Gastroesophageal sphincter (tissue), 3 donors: Measurements from ENCODE around the gene FAM117A.

Source experiments
- EP300 ChIP-seq: sonication (generic); formaldehyde crosslinking; IDR thresholded peaks from one replicate; pipeline ENCODE4 v1.6.1; 2017; ENCODE audit warnings: antibody characterized with exemption, mild to moderate bottlenecking
- POLR2A ChIP-seq, 2 donors: fragments of 450-650 bp; IDR thresholded peaks; one replicate each; pipeline ENCODE4 v1.6.1; 2017; ENCODE audit warnings: antibody characterized with exemption in 2 of 2, mild to moderate bottlenecking in 2 of 2, moderate library complexity in 1 of 2
- POLR2AphosphoS5 ChIP-seq: sonication (generic); formaldehyde crosslinking; IDR thresholded peaks from one replicate; pipeline ENCODE4 v1.6.1; 2017; ENCODE audit warnings: antibody characterized with exemption
- TF ChIP-seq, protein P1 (sequence below), 4 experiments: fragments of 200-600 bp in 2 of 4; fragments of 450-650 bp in 2 of 4; sonication (generic) in 1 of 4; IDR thresholded peaks; one replicate each; pipeline ENCODE4 v1.5.1; 2017 to 2019; ENCODE audit warnings: antibody characterized with exemption in 4 of 4, mild to moderate bottlenecking in 2 of 4, moderate library complexity in 2 of 4

DNA sequence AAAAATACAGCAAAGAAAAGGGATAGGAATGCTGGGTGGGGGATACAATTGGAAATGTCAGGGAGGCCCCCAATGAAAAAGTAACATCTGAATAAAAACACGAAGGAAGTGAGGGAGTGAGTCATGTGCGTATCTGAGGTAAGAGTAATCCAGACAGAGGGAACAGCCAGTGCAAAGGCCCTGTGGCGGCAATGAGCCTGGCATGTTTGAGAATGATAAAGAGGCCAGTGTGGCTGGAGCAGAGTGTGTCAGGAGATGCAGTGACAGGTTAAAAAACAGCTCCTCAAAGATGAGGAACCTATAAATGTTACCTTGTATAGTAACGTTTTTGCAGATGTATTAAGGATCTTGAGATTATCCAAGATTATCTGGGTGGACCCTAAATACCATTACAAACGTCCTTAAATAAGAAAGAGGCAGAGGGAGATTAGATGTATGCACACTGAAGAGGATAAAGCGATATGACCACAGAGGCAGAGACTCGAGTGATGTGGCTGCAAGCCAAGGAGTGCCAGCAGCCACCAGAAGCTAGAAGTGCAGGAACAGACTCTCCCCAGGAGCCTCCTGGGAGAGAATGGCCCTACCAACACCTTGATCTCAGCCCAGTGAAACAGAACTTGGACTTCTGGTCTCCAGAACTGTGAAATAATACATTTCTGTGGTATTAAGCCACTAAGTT, 38.3 kb downstream of the FAM117A start:
- TF ChIP-seq, protein P1, sequence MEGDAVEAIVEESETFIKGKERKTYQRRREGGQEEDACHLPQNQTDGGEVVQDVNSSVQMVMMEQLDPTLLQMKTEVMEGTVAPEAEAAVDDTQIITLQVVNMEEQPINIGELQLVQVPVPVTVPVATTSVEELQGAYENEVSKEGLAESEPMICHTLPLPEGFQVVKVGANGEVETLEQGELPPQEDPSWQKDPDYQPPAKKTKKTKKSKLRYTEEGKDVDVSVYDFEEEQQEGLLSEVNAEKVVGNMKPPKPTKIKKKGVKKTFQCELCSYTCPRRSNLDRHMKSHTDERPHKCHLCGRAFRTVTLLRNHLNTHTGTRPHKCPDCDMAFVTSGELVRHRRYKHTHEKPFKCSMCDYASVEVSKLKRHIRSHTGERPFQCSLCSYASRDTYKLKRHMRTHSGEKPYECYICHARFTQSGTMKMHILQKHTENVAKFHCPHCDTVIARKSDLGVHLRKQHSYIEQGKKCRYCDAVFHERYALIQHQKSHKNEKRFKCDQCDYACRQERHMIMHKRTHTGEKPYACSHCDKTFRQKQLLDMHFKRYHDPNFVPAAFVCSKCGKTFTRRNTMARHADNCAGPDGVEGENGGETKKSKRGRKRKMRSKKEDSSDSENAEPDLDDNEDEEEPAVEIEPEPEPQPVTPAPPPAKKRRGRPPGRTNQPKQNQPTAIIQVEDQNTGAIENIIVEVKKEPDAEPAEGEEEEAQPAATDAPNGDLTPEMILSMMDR (IDR thresholded peaks at IDR 0.05) = no peak
- TF ChIP-seq POLR2AphosphoS5 (no peak), POLR2A (IDR thresholded peaks at IDR 0.05) (no peak), EP300 (no peak)
